Activated effector memory CD4-positive, alpha-beta T cell treated with anti-CD3 and anti-CD28 coated beads, Interleukin-2, amount 50 U/mL, for 16 hours (primary cell): Measurements from ENCODE around the gene BLID.

Experiments used
- DNase-seq: peaks from one replicate; pipeline ENCODE4 v3.0.0-alpha.2; 2020

The BLID gene

DNA sequence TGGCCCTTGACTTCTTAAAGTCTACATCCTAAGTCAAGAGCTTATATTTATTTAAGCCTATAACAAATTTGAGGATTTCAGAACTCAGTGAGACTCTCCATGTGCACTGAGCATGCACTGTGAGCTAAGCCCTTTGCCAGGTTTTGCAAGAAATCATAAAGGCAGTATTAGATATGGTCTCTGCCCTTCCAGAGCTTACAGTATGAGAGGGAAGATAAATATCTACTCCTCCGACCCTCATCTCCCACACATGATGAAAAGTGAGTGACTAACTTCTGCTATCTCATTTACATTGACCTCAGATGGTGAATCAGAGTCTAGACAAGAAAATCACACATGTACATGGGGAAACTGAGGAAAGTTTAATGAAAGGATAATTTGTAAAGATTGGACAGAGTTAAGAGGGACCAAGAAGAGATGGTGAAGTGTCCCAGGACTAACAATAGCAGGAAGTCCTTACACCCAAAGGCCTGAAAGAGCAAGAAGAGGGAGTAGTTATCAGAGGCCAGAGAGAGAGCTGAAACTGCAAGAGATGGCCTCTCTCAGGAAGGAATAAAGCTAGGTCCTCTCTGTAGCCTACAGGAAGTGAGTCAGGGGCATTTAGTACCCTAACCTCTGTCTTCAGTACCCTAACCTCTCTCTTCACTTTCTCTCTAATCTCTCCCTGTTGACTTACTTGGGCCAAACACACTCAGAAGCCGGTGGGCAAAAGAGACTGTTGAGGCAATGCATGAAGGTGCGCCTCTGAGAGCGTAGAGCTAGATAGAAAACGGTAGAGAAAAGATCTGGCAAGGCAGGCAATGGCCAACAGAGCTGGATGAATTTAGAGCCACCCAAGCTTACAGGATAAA, 23.0 kb upstream of the BLID start:
- DNase-seq: no peak

GRCh38 chr11:122137078-122137793, 21.2 kb upstream of the BLID start:
- DNase-seq: no peak

DNA sequence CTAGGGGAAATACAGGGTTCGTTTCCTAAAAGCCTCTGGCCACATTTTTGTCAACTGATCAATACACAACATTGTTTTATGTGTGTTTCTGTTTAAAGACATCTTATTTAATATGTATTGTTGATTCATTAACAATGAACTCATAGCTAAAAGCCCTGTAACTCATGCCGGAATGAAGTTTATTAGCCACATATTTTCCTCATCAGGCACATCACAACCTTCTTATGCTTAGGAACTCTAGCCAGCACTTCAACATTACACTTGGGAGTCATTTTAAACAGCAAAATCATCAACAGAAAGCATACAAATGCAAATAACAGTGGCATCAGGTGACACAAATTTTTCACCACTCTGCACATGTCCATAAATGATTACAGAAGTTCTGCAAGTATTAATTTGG, 15.1 kb upstream of the BLID start:
- DNase-seq: no peak

DNA sequence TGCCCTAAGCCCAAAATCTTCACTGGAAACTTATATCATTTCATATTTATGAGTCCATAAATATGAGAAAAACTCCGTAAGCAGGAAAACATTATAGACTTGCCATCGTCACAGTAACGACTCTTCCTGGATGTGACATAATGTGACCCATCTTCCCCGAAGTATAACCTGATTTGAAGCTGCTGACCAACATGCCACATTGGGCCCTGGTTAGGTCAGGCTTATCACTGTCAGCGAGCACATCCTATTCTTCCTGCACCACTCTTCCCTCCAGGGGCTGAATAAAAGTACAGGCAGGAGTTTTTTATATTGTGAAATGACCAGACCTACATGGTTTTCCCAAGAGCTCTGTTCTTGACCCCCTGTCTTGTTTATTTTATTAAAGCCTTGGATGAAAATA, 12.1 kb upstream of the BLID start:
- DNase-seq: no peak

GRCh38 chr11:122127020-122127419, 11.0 kb upstream of the BLID start:
- DNase-seq: no peak

DNA sequence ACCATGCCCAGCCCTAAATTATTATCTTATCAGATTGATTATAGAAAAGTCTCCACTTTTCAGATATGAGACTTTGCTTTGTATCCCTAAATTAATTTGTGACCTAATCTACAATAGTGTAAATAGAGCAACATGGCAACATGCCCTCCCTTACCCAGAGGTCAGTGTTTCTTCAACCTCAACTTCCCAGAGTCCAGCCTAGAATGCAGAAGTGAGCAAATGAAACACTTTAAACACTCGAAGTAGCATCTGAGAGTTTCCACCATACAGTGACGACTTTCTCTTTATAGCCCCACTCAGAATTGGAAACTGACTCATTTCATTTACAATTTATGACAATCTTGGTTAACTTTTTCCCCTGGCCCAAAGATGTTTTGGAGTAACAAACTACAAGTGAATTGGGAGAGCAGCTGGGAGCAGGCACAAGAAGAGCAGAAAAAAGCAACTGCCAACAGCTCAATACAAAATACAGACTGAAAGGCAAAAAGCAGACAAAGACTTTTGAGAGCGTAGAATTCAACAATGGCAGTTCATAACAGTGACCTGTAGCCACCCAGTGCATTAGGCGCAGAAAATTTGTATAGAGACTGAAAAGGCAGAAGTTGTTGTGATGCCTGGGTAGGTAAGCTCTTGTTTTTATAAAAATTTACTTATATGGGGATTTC, 10.1 kb upstream of the BLID start:
- no peak for DNase-seq

GRCh38 chr11:122123263-122123929, 7.4 kb upstream of the BLID start:
- DNase-seq: no peak

GRCh38 chr11:122122179-122122578, 6.2 kb upstream of the BLID start:
- DNase-seq: no peak

DNA sequence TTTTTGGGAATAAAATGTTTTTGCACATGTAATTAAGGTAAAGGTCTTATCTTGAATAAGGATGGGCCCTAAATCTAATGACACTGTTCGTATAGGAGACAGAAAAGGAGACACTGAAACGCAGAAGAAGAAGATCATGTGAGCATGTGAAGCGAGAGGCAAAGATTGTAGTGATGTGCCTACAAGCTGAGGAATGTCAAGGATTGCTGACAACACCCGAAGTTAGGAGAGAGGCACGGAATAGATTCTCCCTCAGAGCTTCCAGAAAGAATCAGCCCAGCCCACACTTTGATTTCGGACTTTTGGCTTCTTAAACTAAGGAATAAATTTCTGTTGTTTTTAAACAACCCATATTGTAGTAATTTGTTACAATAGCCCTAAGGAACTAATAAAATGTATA, 4.1 kb upstream of the BLID start:
- no peak for DNase-seq

GRCh38 chr11:122116591-122116990, 576 bp upstream of the BLID start:
- no peak for DNase-seq

- no peak for DNase-seq
Measured at GRCh38 chr11:122114976-122115375, 1.0 kb downstream of the BLID start.

- DNase-seq: no peak
Measured at GRCh38 chr11:122113836-122114825, 1.9 kb downstream of the BLID start.

DNA sequence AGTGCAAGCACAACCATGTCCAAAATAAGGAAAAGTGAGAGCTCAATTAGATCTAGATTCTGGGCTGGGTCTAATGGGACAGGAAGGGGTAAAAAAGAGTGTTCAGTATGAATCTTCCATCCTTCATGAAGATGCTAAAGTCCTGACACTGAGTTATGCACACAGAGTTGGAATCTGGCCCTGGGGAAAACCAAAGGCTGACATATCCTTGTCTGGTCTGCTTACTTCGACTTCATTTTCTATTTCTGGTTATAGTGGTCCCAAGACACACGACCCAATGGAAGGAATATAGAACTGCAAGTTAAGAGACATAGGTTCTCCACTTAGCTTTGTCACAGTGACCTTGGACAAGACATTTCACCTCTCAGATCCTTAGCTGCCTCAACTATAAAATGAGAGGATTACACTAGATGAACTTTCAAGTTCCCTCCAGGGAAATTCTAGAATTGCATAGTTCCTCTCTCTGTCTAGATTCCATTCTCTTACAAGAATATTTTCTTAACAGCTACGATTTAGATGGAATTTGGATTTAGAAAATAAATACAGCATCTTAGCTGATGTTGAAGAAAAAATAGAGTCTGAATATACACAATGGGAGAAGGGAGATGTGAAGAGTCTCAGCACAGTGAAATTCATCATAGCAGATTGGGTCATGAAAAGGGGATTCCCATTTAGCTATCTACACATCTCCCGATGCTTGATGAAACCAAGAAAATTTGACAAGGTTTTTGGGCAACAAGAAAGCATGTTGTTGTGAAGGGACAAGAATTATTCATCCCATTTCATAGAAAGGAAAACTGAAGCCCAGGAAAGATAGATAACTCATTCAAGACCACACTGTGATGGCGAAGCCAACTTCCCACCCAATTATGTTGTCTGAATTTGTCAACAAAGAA, 3.3 kb downstream of the BLID start:
- no peak for DNase-seq

- no peak for DNase-seq
Measured at GRCh38 chr11:122109932-122110331, 6.1 kb downstream of the BLID start.

DNA sequence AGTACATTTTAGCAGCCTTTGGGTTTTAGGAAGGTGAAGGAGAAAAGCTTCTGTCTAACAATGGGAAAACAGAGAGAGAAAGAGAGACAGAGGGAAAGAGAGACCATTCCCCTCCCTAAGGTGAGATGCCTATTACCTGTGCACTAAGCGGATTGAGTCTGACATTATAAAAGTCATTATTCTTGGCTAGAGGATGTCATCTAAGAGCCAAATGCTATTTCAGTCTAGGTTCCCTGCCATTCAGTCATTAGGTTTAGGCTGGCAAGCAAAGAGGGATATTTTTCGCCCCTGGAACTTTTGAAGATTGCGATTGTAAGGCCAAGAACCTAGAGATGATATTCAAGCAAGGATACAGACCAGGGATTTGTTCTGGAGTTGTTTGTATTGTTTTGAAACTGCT, 7.2 kb downstream of the BLID start:
- DNase-seq: no peak

- no peak for DNase-seq
Measured at GRCh38 chr11:122108192-122108799, 7.7 kb downstream of the BLID start.

GRCh38 chr11:122107566-122107965, 8.4 kb downstream of the BLID start:
- no peak for DNase-seq

DNA sequence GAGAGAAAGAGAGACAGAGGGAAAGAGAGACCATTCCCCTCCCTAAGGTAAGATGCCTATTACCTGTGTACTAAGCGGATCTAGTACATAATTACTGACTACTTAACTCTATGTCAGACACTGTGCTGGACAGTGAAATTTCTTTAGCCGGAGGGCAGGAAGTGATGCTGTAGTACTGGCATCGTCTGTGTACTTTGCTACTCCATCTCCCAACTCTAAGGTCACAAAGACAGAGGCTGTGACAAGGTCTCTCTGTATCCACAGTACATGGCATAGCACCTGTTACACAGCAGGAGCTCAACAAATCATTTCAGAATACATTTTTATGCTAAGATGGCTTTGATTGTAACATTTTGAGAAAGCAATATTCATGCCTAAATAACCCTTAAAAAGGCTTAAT, 9.0 kb downstream of the BLID start:
- DNase-seq: no peak

DNA sequence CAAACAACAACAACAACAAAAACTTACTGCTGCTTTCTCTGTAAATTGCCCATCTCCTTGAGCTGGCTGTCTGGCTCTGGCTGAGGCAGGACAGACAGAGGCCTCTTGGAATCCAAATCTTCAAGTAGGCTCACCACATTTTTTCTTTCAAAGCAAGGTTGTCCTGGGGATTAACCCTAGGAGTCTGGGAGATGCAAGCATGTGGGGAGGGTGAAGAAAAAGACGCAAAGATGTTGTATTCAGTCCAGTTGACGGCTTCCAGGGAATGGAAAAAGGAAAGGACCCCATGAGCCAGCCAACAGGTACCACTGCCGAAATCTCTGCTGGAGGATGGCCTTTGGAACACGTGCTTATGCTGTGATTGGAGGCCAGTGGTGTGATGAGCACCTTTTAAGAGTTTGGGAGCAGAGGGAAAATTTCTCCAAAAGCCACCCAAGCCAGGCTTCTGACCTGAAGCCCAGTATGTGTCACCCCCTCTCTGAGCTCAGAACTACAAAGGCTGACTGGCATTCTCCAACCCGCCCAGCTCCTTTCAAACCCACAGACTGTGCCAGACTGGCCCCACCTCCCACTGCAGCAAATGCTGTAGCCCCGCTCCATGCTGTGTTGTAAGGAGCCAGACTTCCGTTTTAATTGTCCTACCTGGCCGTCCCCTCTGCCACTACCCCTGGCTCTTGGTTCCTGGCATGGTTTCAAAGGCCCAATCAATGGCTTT, 10.8 kb downstream of the BLID start:
- DNase-seq: no peak

GRCh38 chr11:122104341-122104740, 11.7 kb downstream of the BLID start:
- DNase-seq: no peak
